22Rv1 (cell line): ENCODE results near the gene GDPD4.

Source experiments
- H3K27ac ChIP-seq: fragments of 450-650 bp; 2 replicates; pipeline ENCODE4 v1.5.1; 2017
- CTCF ChIP-seq: fragments of 450-650 bp; IDR thresholded peaks from 2 replicates; pipeline ENCODE4 v1.5.1; 2017; ENCODE audit warnings: mild to moderate bottlenecking
- ZFX ChIP-seq: fragments of 450-650 bp; IDR thresholded peaks from 2 replicates; pipeline ENCODE4 v1.6.1; 2017; ENCODE audit warnings: antibody characterized with exemption, borderline replicate concordance

GDPD4 gene

GRCh38 chr11:77299528-77299993 lies 1.9 kb downstream of the GDPD4 start:
- TF ChIP-seq ZFX, result no peak
- no peak for TF ChIP-seq CTCF
- no peak overlapping the region for H3K27ac ChIP-seq

GRCh38 chr11:77294040-77294439 lies 7.4 kb downstream of the GDPD4 start:
- H3K27ac ChIP-seq, result no peak overlapping the region
- TF ChIP-seq ZFX (no peak), CTCF (no peak)

GRCh38 chr11:77289737-77290136 lies 11.7 kb downstream of the GDPD4 start:
- TF ChIP-seq ZFX, result no peak
- no peak for TF ChIP-seq CTCF
- no peak overlapping the region for H3K27ac ChIP-seq

- TF ChIP-seq ZFX (no peak), CTCF (no peak)
Measured at GRCh38 chr11:77287615-77288273, 13.7 kb downstream of the GDPD4 start.

GRCh38 chr11:77287136-77287535 lies 14.3 kb downstream of the GDPD4 start:
- TF ChIP-seq ZFX (no peak), CTCF (no peak)
- H3K27ac ChIP-seq, result no peak overlapping the region

More at GRCh38 chr11:77287615-77288273, 13.7 kb downstream of the GDPD4 start:
- no peak overlapping the region for H3K27ac ChIP-seq

- H3K27ac ChIP-seq, result no peak overlapping the region
- TF ChIP-seq CTCF, result no peak
- TF ChIP-seq ZFX, result no peak
Measured at GRCh38 chr11:77284476-77285468, 16.7 kb downstream of the GDPD4 start.

GRCh38 chr11:77283101-77283500 lies 18.4 kb downstream of the GDPD4 start:
- no peak overlapping the region for H3K27ac ChIP-seq
- TF ChIP-seq ZFX (no peak), CTCF (no peak)
